IPS-15b (cell line): Measurements from ENCODE around the gene RTN1.

Source experiments
- H3K27me3 ChIP-seq: one replicate; pipeline ENCODE4 v1.6.1; 2013; ENCODE audit warnings: low read length; ENCODE audit not compliant: control insufficient read depth, insufficient read depth
- H3K36me3 ChIP-seq: one replicate; pipeline ENCODE4 v1.6.1; 2013; ENCODE audit warnings: low read length; ENCODE audit not compliant: control insufficient read depth, insufficient read depth
- H3K4me1 ChIP-seq: one replicate; pipeline ENCODE4 v1.6.1; 2013; ENCODE audit warnings: mild to moderate bottlenecking, low read length; ENCODE audit not compliant: control insufficient read depth, insufficient read depth
- H3K4me3 ChIP-seq: one replicate; pipeline ENCODE4 v1.5.1; 2013; ENCODE audit warnings: low read depth, low read length
- H3K9ac ChIP-seq: one replicate; pipeline ENCODE4 v1.6.1; 2013; ENCODE audit warnings: low read depth, mild to moderate bottlenecking, low read length
- H3K9me3 ChIP-seq: one replicate; pipeline ENCODE4 v1.6.1; 2013; ENCODE audit warnings: mild to moderate bottlenecking, low read length; ENCODE audit not compliant: control insufficient read depth, insufficient read depth

Gene RTN1

DNA sequence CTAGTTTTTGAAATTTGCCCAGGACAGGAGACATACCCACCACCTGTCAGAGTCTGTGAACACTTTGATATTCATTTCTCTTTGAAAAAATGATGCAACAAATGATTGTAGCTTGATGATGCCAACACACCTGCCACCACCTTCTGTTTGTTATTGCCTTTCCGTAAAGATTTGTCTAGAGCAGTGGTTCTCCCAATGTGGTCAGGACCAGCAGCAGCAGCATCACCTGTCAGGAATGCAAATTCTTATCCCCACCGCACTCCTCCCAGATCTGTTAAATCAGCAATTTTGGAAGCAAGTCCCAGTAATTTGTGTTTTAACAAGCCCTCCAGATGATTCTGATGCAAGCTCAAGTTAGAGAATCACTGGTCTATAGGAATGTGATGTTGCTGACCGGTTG is 303.9 kb downstream of the RTN1 start:
- Histone ChIP-seq H3K4me1 (peaks cover 18% of the 10 kb centered on the region), H3K9ac (no peak overlapping the region), H3K9me3 (no peaks in the 10 kb centered on the region), H3K36me3 (no peaks in the 10 kb centered on the region), H3K27me3 (no peaks in the 10 kb centered on the region), H3K4me3 (no peak overlapping the region)

GRCh38 chr14:59566296-59566695 is 304.3 kb downstream of the RTN1 start:
- H3K9me3 ChIP-seq: no peaks in the 10 kb centered on the region

GRCh38 chr14:59565087-59565486 is 305.5 kb downstream of the RTN1 start:
- H3K9me3 ChIP-seq: no peaks in the 10 kb centered on the region
- H3K9ac ChIP-seq: no peak overlapping the region
- peaks cover 18% of the 10 kb centered on the region for H3K4me1 ChIP-seq
- no peak overlapping the region for H3K4me3 ChIP-seq
- no peaks in the 10 kb centered on the region for H3K36me3 ChIP-seq
- no peaks in the 10 kb centered on the region for H3K27me3 ChIP-seq

More at GRCh38 chr14:59566296-59566695, 304.3 kb downstream of the RTN1 start:
- no peaks in the 10 kb centered on the region for H3K36me3 ChIP-seq
- no peak overlapping the region for H3K9ac ChIP-seq
- no peak overlapping the region for H3K4me3 ChIP-seq
- peaks cover 18% of the 10 kb centered on the region for H3K4me1 ChIP-seq
- H3K27me3 ChIP-seq: no peaks in the 10 kb centered on the region

DNA sequence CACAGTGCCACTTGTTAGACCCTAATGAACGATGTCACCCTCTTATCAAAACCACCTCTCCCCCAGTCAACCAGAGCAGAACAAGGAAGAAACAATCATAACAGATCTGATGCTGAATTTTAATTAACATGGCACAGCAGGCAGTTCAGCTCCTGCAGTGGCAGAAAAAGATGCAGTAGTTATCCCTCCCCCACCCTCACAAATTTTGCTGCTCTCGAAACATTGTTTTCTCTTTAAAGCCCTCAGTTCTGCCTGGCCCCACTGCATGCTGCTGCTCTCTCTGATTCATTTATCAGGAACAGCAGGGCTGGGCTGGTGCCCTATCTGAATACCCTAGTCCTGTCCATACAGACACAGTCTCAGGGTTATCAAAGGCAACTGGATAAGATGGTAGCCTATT is 306.2 kb downstream of the RTN1 start:
- no peak overlapping the region for H3K9ac ChIP-seq
- no peaks in the 10 kb centered on the region for H3K9me3 ChIP-seq
- H3K36me3 ChIP-seq: no peaks in the 10 kb centered on the region
- no peak overlapping the region for H3K4me3 ChIP-seq
- H3K27me3 ChIP-seq: no peaks in the 10 kb centered on the region
- peaks cover 18% of the 10 kb centered on the region for H3K4me1 ChIP-seq

GRCh38 chr14:59547310-59547709 is 323.3 kb downstream of the RTN1 start:
- Histone ChIP-seq H3K27me3 (no peaks in the 10 kb centered on the region), H3K4me1 (no peaks in the 10 kb centered on the region), H3K9me3 (no peaks in the 10 kb centered on the region), H3K4me3 (no peak overlapping the region), H3K9ac (no peak overlapping the region), H3K36me3 (no peaks in the 10 kb centered on the region)
